Measurements from ENCODE around the gene PARD3. TPM values are rescaled to one million over a fixed set of nuclear protein-coding genes. Genes with fewer than 3 reads are reported as not detected.
"Not testable (repeated sequence)": the region's sequence is repeated elsewhere in the genome, so short reads cannot be mapped to it uniquely, and the experiment has no call there.

Gene PARD3
- total RNA-seq, 1 donor: 42.1 TPM

GRCh38 chr10:34748357-34748756, 66.7 kb downstream of the PARD3 start:
- TF ChIP-seq CTCF (IDR thresholded peaks at IDR 0.05; ENCODE audit: insufficient read depth, low read length): no peak
- no peak overlapping the region for H3K4me3 ChIP-seq (ENCODE audit: low read depth, low read length)
- no peak for DNase-seq (ENCODE audit: low read depth)

- H3K4me3 ChIP-seq (ENCODE audit: low read depth, low read length): no peak overlapping the region
- DNase-seq (ENCODE audit: low read depth): no peak
- TF ChIP-seq CTCF (IDR thresholded peaks at IDR 0.05; ENCODE audit: insufficient read depth, low read length): no peak
Measured at GRCh38 chr10:34746094-34746493, 69.0 kb downstream of the PARD3 start.

- no peak for DNase-seq (ENCODE audit: low read depth)
- no peak for TF ChIP-seq CTCF (IDR thresholded peaks at IDR 0.05; ENCODE audit: insufficient read depth, low read length)
- H3K4me3 ChIP-seq (ENCODE audit: low read depth, low read length): no peak overlapping the region
Measured at GRCh38 chr10:34745244-34745643, 69.9 kb downstream of the PARD3 start.

- no peak overlapping the region for H3K4me3 ChIP-seq (ENCODE audit: low read depth, low read length)
- no peak for DNase-seq (ENCODE audit: low read depth)
- no peak for TF ChIP-seq CTCF (IDR thresholded peaks at IDR 0.05; ENCODE audit: insufficient read depth, low read length)
Measured at GRCh38 chr10:34744590-34744989, 70.5 kb downstream of the PARD3 start.

- H3K4me3 ChIP-seq (ENCODE audit: low read depth, low read length): no peak overlapping the region
- no peak for TF ChIP-seq CTCF (IDR thresholded peaks at IDR 0.05; ENCODE audit: insufficient read depth, low read length)
- DNase-seq (ENCODE audit: low read depth): peak; percentile 65
Measured at GRCh38 chr10:34743814-34744213, 71.3 kb downstream of the PARD3 start.

GRCh38 chr10:34742456-34742855, 72.6 kb downstream of the PARD3 start:
- no peak for DNase-seq (ENCODE audit: low read depth)
- H3K4me3 ChIP-seq (ENCODE audit: low read depth, low read length): no peak overlapping the region
- no peak for TF ChIP-seq CTCF (IDR thresholded peaks at IDR 0.05; ENCODE audit: insufficient read depth, low read length)

- DNase-seq (ENCODE audit: low read depth): not testable (repeated sequence)
Measured at GRCh38 chr10:34741087-34741486, 74.0 kb downstream of the PARD3 start.

More at GRCh38 chr10:34741087-34741486, 74.0 kb downstream of the PARD3 start:
- not testable (repeated sequence) for H3K4me3 ChIP-seq (ENCODE audit: low read depth, low read length)
